ENCODE measurements around the gene GFOD2. TPM values are rescaled to one million over a fixed set of nuclear protein-coding genes. Genes with fewer than 3 reads are reported as not detected.

The GFOD2 gene
- polyA plus RNA-seq, 3 donors, result 8.7 to 13.3 (median 13.1) TPM

GRCh38 chr16:67653128-67653788 is 65.9 kb downstream of the GFOD2 start:
- 13 to 33% (median 23%) methylated on average over 47 to 68 of the region's 68 CpGs for WGBS, 3 donors
- no peak overlapping the region for H3K27ac ChIP-seq (ENCODE audit: low read depth, low read length)

DNA sequence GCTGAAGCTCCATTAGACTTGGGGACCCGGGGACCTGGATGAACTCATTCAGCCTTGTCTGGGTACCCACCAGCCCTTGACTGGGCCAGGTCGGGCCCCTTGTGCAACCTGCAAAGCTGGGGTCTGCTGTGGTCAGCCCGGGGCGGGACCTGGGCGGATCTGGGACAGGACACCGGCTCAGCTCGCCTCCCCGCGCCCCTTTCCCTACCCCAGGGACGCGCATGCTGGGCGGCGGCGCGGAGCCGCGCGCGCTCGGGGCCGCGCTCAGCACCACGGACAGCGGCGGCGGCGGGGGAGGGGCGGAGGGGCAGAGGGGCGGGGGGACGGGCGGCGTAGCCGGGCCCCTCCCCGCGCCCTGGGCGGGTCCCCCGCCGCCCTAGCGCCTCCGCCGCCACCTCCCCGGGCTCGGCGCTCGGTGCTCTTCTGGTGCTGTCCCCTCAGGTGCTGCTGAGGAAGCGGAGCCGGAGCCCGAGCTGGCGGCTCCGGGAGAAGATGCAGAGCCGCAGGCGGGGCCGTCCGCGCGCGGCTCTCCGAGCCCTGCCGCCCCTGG is 66.5 kb downstream of the GFOD2 start:
- no peak overlapping the region for H3K27ac ChIP-seq (ENCODE audit: low read depth, low read length)
- 8 to 24% (median 21%) methylated on average over 23 to 58 of the region's 59 CpGs for WGBS, 3 donors

GRCh38 chr16:67651847-67652246 is 67.3 kb downstream of the GFOD2 start:
- no peak overlapping the region for H3K27ac ChIP-seq (ENCODE audit: low read depth, low read length)
- 83 to 86% (median 86%) methylated on average over 4 of the region's 4 CpGs for WGBS, 3 donors

DNA sequence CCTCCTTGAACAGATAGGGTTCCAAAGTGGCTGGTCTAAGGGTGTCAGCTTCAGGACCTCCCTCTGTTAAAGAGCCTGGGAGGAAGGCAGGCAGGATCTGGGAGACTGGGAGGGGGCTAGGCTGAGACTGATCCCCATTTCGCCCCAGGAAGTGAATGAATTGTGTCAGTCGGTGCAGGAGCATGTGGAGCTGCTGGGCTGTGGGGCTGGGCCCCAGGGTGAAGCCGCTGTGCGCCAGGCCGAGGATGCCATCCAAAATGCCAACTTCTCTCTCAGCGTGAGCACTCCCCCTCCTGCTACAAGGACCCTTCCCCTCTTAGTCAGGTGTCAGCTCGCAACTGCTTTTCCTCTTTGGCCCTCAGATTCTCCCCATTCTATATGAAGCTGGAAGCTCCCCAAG is 68.1 kb downstream of the GFOD2 start:
- H3K27ac ChIP-seq (ENCODE audit: low read depth, low read length), result no peak overlapping the region
- 92 to 97% (median 93%) methylated on average over 7 of the region's 7 CpGs for WGBS, 3 donors

- WGBS, 3 donors, result 67 to 76% (median 76%) methylated on average over 8 of the region's 8 CpGs
- H3K27ac ChIP-seq (ENCODE audit: low read depth, low read length), result no peak overlapping the region
Measured at GRCh38 chr16:67650023-67650422, 69.1 kb downstream of the GFOD2 start.

DNA sequence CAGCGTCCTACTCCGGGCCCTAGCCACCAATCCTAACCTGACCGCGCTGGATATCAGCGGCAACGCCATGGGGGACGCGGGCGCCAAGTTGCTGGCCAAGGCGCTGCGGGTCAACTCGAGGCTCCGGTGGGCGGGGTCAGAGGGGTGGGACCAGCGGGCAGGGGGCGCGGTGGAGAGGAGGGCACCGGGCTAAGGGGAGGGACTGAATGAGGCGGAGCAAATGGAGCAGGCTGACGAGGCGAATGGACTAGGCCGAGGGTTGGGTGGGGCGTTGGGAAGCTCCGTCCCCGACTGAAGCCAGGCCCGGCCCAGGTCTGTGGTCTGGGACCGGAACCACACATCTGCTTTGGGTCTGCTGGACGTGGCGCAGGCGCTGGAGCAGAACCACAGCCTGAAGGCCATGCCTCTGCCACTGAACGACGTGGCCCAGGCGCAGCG is 69.6 kb downstream of the GFOD2 start:
- 25 to 46% (median 45%) methylated on average over 34 of the region's 34 CpGs for WGBS, 3 donors
- no peak overlapping the region for H3K27ac ChIP-seq (ENCODE audit: low read depth, low read length)

DNA sequence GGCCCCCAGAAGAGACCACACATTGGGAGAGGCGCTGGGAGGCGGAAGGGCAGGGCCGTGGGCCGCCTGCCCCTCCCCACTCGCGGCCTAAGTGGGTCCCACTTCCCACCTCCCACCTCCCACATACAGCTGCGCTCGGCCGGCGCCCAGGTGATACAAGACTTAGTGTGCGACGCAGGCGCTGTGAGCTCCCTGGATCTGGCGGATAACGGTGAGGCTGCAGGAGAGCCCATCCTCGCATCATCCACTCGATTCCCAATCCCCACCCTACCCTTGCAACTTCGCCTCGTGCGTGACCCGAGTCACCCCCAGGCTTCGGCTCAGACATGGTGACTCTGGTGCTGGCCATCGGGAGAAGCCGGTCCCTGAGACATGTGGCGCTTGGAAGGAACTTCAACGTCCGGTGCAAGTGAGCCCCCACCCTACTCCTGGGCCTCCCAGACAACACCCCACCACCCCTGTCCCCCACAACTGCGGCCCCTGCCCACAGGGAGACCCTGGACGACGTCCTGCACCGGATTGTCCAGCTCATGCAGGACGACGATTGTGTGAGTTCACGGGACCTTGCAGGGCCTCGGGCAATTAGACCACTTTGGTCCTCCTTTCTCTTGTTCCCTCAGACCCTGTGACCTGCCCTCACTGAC is 70.2 kb downstream of the GFOD2 start:
- H3K27ac ChIP-seq (ENCODE audit: low read depth, low read length), result no peak overlapping the region
- whole genome bisulfite sequencing, 3 donors, result 52 to 60% (median 56%) methylated on average over 34 to 35 of the region's 35 CpGs

GRCh38 chr16:67648088-67648763 is 70.9 kb downstream of the GFOD2 start:
- H3K27ac ChIP-seq (ENCODE audit: low read depth, low read length), result no peak overlapping the region
- 19 to 46% (median 45%) methylated on average over 53 to 65 of the region's 65 CpGs for WGBS, 3 donors

DNA sequence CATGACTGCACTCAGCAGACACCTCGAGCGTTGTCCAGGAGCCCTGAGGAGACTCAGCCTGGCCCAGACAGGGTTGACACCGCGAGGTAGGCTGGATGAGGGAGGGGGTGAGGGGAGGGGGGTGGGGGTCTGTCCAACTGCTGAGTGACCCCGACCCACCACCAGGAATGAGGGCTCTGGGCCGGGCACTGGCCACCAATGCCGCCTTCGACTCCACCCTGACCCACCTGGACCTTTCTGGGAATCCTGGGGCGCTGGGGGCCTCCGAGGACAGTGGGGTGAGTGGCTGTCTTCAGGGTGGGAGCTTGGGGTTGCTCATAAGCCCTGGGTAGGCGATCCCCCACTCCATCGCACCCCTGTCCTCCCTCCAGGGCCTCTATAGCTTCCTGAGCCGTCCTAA is 71.4 kb downstream of the GFOD2 start:
- no peak overlapping the region for H3K27ac ChIP-seq (ENCODE audit: low read depth, low read length)
- 65 to 81% (median 76%) methylated on average over 9 to 13 of the region's 13 CpGs for WGBS, 3 donors

GRCh38 chr16:67647111-67647651 is 71.9 kb downstream of the GFOD2 start:
- no peak overlapping the region for H3K27ac ChIP-seq (ENCODE audit: low read depth, low read length)

GRCh38 chr16:67645397-67646121 is 73.6 kb downstream of the GFOD2 start:
- H3K27ac ChIP-seq (ENCODE audit: low read depth, low read length), result no peak overlapping the region
- WGBS, 3 donors, result 74 to 85% (median 81%) methylated on average over 14 to 15 of the region's 15 CpGs

More at GRCh38 chr16:67647111-67647651, 71.9 kb downstream of the GFOD2 start:
- WGBS, 3 donors, result 70 to 83% (median 74%) methylated on average over 13 to 15 of the region's 15 CpGs

- H3K27ac ChIP-seq (ENCODE audit: low read depth, low read length), result no peak overlapping the region
- 87 to 97% (median 91%) methylated on average over 9 of the region's 9 CpGs for WGBS, 3 donors
Measured at GRCh38 chr16:67644038-67644437, 75.1 kb downstream of the GFOD2 start.

- WGBS, 3 donors, result 43 to 65% (median 55%) methylated on average over 10 of the region's 10 CpGs
Measured at GRCh38 chr16:67641779-67642708, 77.1 kb downstream of the GFOD2 start.

GRCh38 chr16:67637625-67638024 is 81.5 kb downstream of the GFOD2 start:
- WGBS, 3 donors, result 83 to 93% (median 90%) methylated on average over 12 of the region's 12 CpGs
- H3K27ac ChIP-seq (ENCODE audit: low read depth, low read length), result no peak overlapping the region

More at GRCh38 chr16:67641779-67642708, 77.1 kb downstream of the GFOD2 start:
- H3K27ac ChIP-seq (ENCODE audit: low read depth, low read length), result no peak overlapping the region

- 91 to 93% (median 93%) methylated on average over 8 of the region's 8 CpGs for WGBS, 3 donors
- no peak overlapping the region for H3K27ac ChIP-seq (ENCODE audit: low read depth, low read length)
Measured at GRCh38 chr16:67636713-67637112, 82.4 kb downstream of the GFOD2 start.

- WGBS, 3 donors, result 53 to 74% (median 63%) methylated on average over 7 of the region's 7 CpGs
- H3K27ac ChIP-seq (ENCODE audit: low read depth, low read length), result no peak overlapping the region
Measured at GRCh38 chr16:67632415-67633172, 86.5 kb downstream of the GFOD2 start.

DNA sequence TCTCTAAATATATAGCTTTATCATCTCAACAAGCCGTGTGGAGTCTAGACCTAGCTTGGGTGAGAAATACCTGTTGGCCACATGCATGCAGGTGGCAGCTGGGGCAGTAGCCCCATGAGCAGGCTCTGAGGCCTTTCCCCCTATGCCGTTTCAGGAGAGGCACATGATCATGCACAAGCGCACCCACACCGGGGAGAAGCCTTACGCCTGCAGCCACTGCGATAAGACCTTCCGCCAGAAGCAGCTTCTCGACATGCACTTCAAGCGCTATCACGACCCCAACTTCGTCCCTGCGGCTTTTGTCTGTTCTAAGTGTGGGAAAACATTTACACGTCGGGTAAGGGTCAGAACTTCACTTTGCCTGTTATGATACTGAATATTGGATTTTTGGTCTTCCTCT is 90.9 kb downstream of the GFOD2 start:
- WGBS, 3 donors, result 94 to 96% (median 96%) methylated on average over 14 of the region's 14 CpGs
- H3K27ac ChIP-seq (ENCODE audit: low read depth, low read length), result no peak overlapping the region

All from adipose tissue (tissue), 3 donors.